ENCODE measurements around the gene ACTG2.

ACTG2 gene

DNA sequence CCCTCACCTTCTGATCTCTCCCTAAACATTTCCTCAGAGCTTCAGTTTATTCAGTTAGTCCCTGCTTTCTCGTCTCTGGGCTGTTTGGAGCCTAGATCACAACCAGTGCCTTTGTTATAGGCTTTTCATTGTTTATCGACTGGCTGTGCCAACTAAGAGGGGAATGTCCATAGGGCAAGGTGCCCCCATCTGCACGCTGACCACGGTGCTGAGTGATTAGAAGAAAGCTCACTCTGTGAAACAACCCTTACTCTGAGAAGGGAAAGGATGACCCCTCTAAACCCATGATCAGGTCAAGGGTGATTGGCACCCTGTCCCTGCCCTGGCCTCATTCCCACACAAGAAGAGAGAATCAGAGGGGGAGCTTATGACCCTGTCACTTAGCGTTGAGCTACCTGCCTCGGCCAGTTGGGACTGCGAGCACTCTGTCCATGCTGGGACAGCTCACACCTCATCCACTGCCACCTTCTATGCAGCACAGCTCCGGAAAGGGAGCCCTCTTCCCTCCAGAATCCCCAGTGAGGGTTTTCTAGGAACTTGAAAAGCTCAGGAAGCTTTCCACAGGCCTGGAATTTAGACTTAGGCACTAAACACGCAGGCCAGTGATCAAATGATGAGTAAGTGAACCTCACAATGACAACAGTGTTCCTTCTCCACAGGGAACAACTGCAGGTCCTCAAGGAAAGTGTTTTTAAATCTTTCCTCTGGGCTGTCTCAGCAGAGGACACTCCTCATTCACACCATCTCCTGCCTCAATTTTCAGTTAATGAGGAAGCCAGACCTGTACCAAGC lies 2.3 kb upstream of the ACTG2 start:
- no peaks in the 10 kb centered on the region for H3K9me3 ChIP-seq (ENCODE audit: control insufficient read depth in 5 of 5, low read length in 5 of 5)
- peaks cover 0 to 3% (median 0%) of the 10 kb centered on the region in 5 donors for H3K27me3 ChIP-seq (ENCODE audit: control insufficient read depth in 5 of 5, insufficient read depth in 4 of 5, low read length in 5 of 5)
- H3K9ac ChIP-seq (ENCODE audit: low read length in 5 of 5): no peak overlapping the region
- H3K4me1 ChIP-seq (ENCODE audit: control insufficient read depth in 5 of 5, insufficient read depth in 5 of 5, low read length in 5 of 5): no peaks in the 10 kb centered on the region
- no peaks in the 10 kb centered on the region for H3K36me3 ChIP-seq (ENCODE audit: control insufficient read depth in 5 of 5, insufficient read depth in 5 of 5, low read length in 5 of 5)
- no peak overlapping the region for H3K27ac ChIP-seq (ENCODE audit: low read depth, low read length)
- no peak overlapping the region for H3K4me3 ChIP-seq (ENCODE audit: low read depth in 1 of 5, low read length in 5 of 5)

DNA sequence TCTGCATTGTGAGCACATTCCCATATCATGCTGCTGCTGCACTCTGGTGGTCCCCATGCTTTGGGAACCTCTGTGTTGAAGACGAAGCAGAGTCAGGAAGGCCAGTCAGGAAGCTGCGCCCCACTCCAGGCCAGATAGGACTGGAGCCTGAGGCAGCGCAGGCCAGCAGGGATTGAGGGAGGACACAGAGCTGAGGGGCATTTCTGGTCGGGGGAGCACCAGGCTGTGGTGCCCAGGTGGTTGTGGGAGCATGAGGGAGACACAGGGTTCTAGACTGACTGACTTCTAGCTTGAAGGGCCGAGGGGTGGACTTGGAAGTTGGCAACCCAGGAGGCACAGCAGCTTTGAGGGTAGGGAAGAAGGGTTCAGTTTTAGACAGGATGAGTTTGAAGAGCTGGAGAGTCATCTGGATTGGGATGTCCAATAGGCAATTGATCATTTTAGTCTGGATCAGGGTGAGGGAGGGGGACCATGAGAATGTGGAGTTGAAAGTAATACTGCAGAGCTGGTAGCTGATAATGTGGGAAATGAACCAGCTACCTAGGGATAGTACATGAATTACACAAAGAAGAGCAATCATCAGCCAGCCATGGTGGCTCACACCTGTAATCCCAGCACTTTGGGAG lies 1.4 kb upstream of the ACTG2 start:
- H3K27me3 ChIP-seq (ENCODE audit: control insufficient read depth in 5 of 5, insufficient read depth in 4 of 5, low read length in 5 of 5): peaks cover 0 to 3% (median 0%) of the 10 kb centered on the region in 5 donors
- peaks cover 0 to 2% (median under 1%) of the 10 kb centered on the region in 5 donors for H3K4me1 ChIP-seq (ENCODE audit: control insufficient read depth in 5 of 5, insufficient read depth in 5 of 5, low read length in 5 of 5)
- H3K9ac ChIP-seq (ENCODE audit: low read length in 5 of 5): no peak overlapping the region
- H3K4me3 ChIP-seq (ENCODE audit: low read depth in 1 of 5, low read length in 5 of 5): no peak overlapping the region
- H3K36me3 ChIP-seq (ENCODE audit: control insufficient read depth in 5 of 5, insufficient read depth in 5 of 5, low read length in 5 of 5): no peaks in the 10 kb centered on the region
- H3K9me3 ChIP-seq (ENCODE audit: control insufficient read depth in 5 of 5, low read length in 5 of 5): no peaks in the 10 kb centered on the region
- H3K27ac ChIP-seq (ENCODE audit: low read depth, low read length): no peak overlapping the region

DNA sequence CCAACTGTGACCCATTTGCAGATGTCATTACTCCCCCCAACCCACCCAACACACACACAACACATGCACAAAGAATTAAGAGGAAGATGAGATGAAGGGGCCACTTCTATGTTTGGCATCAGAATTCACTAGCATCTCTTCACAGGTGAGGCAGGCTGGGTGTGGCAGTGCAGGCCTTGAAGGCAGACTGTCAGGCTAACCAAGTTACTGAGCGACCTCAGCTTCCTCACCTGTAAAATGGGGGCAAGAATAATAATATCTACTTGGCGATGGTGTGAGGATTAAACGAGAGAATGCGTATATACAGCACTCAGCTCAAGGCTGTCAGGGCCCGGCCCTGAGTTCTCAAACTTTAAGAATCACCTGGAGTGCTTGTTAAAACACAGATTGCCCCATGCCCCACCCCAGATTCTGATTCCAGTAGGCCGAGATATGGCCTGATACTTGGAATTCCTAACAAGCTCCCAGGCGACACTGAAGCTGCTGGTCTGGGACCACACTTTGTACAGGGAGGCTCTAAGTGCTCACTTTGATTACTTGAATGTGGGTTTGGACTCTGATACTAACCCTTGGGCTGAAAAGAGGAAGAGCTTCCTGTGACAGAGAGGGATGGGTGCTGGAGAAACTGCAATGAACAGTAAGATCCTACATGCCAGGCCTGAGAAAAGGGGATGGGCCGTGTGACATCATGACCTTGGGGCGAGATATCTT lies 1.1 kb downstream of the ACTG2 start:
- Histone ChIP-seq H3K9ac (ENCODE audit: low read length in 5 of 5) (no peak overlapping the region), H3K27ac (ENCODE audit: low read depth, low read length) (no peak overlapping the region), H3K36me3 (ENCODE audit: control insufficient read depth in 5 of 5, insufficient read depth in 5 of 5, low read length in 5 of 5) (no peaks in the 10 kb centered on the region), H3K4me3 (ENCODE audit: low read depth in 1 of 5, low read length in 5 of 5) (no peak overlapping the region), H3K4me1 (ENCODE audit: control insufficient read depth in 5 of 5, insufficient read depth in 5 of 5, low read length in 5 of 5) (peaks cover 2 to 13% (median 4%) of the 10 kb centered on the region in 5 donors), H3K27me3 (ENCODE audit: control insufficient read depth in 5 of 5, insufficient read depth in 4 of 5, low read length in 5 of 5) (peaks cover 0 to 2% (median 0%) of the 10 kb centered on the region in 5 donors), H3K9me3 (ENCODE audit: control insufficient read depth in 5 of 5, low read length in 5 of 5) (no peaks in the 10 kb centered on the region)

DNA sequence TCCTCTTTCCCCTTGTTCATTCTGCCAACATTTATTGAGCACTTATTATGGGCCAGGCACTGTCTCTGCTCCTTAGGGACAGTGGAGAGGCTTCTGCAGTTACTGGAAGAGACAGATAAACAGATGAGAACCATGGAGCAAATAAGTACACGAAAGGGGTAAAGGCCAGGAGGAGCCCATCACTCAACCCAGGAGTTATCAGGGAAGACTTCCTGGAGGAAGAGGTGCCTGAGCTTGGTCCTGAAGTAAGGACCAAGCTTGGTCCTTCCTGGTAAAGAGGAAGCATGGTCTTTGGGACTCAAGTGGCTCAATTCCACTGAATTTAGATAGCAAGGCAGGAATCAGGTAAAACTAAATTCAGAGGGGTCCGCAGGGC lies 1.7 kb downstream of the ACTG2 start:
- Histone ChIP-seq H3K9ac (ENCODE audit: low read length in 5 of 5) (no peak overlapping the region), H3K27ac (ENCODE audit: low read depth, low read length) (no peak overlapping the region), H3K36me3 (ENCODE audit: control insufficient read depth in 5 of 5, insufficient read depth in 5 of 5, low read length in 5 of 5) (no peaks in the 10 kb centered on the region), H3K4me1 (ENCODE audit: control insufficient read depth in 5 of 5, insufficient read depth in 5 of 5, low read length in 5 of 5) (peaks cover 2 to 13% (median 4%) of the 10 kb centered on the region in 5 donors), H3K9me3 (ENCODE audit: control insufficient read depth in 5 of 5, low read length in 5 of 5) (no peaks in the 10 kb centered on the region), H3K27me3 (ENCODE audit: control insufficient read depth in 5 of 5, insufficient read depth in 4 of 5, low read length in 5 of 5) (peaks cover 0 to 2% (median 0%) of the 10 kb centered on the region in 5 donors), H3K4me3 (ENCODE audit: low read depth in 1 of 5, low read length in 5 of 5) (no peak overlapping the region)

DNA sequence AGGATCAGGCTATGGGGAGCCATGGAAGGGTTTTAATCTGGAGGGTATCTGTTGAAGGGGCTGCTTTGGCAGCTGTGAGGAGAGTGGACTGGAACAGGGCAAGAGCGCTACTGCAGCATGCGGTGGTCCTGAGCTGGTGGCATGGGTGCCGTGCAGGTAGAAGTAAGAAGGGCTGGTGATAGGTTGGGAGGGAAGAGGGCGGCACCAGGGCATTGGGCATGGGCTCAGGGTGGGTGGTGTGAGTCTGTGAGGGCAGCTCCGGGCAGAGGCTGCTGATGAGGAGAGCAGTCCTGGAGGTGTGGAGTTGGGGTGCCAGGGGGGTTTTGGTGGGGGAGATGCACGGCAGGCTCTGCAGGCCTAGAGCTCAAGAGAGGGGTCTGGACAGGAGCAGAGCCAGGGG lies 2.1 kb downstream of the ACTG2 start:
- Histone ChIP-seq H3K36me3 (ENCODE audit: control insufficient read depth in 5 of 5, insufficient read depth in 5 of 5, low read length in 5 of 5) (no peaks in the 10 kb centered on the region), H3K4me3 (ENCODE audit: low read depth in 1 of 5, low read length in 5 of 5) (no peak overlapping the region)

DNA sequence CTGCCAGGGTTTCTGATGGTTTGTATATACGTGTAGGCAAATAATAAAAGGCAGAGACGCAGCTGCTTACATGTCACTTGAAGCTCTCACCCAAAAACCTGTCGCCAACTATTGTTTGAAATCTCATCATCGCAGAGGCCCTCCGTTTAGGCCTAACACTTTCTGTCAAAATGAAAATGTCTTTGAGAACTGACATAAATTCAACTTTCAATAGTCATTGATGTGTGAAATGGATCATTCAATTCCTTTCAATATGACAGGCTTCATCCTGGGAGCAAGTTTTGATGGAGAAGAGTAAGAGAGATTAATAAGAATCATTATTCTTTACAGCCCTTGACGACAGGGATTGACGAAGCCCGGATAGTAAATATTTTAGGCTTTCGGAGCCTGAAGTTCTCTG lies 2.7 kb downstream of the ACTG2 start:
- peaks cover 0 to 2% (median 0%) of the 10 kb centered on the region in 5 donors for H3K27me3 ChIP-seq (ENCODE audit: control insufficient read depth in 5 of 5, insufficient read depth in 4 of 5, low read length in 5 of 5)
- H3K9ac ChIP-seq (ENCODE audit: low read length in 5 of 5): no peak overlapping the region
- H3K36me3 ChIP-seq (ENCODE audit: control insufficient read depth in 5 of 5, insufficient read depth in 5 of 5, low read length in 5 of 5): no peaks in the 10 kb centered on the region
- no peak overlapping the region for H3K27ac ChIP-seq (ENCODE audit: low read depth, low read length)
- H3K4me3 ChIP-seq (ENCODE audit: low read depth in 1 of 5, low read length in 5 of 5): no peak overlapping the region
- H3K9me3 ChIP-seq (ENCODE audit: control insufficient read depth in 5 of 5, low read length in 5 of 5): no peaks in the 10 kb centered on the region
- peaks cover 2 to 13% (median 4%) of the 10 kb centered on the region in 5 donors for H3K4me1 ChIP-seq (ENCODE audit: control insufficient read depth in 5 of 5, insufficient read depth in 5 of 5, low read length in 5 of 5)

More for the DNA sequence above, 2.1 kb downstream of the ACTG2 start:
- no peaks in the 10 kb centered on the region for H3K9me3 ChIP-seq (ENCODE audit: control insufficient read depth in 5 of 5, low read length in 5 of 5)
- H3K27ac ChIP-seq (ENCODE audit: low read depth, low read length): no peak overlapping the region
- H3K4me1 ChIP-seq (ENCODE audit: control insufficient read depth in 5 of 5, insufficient read depth in 5 of 5, low read length in 5 of 5): peaks cover 2 to 13% (median 4%) of the 10 kb centered on the region in 5 donors
- H3K9ac ChIP-seq (ENCODE audit: low read length in 5 of 5): no peak overlapping the region
- H3K27me3 ChIP-seq (ENCODE audit: control insufficient read depth in 5 of 5, insufficient read depth in 4 of 5, low read length in 5 of 5): peaks cover 0 to 2% (median 0%) of the 10 kb centered on the region in 5 donors

DNA sequence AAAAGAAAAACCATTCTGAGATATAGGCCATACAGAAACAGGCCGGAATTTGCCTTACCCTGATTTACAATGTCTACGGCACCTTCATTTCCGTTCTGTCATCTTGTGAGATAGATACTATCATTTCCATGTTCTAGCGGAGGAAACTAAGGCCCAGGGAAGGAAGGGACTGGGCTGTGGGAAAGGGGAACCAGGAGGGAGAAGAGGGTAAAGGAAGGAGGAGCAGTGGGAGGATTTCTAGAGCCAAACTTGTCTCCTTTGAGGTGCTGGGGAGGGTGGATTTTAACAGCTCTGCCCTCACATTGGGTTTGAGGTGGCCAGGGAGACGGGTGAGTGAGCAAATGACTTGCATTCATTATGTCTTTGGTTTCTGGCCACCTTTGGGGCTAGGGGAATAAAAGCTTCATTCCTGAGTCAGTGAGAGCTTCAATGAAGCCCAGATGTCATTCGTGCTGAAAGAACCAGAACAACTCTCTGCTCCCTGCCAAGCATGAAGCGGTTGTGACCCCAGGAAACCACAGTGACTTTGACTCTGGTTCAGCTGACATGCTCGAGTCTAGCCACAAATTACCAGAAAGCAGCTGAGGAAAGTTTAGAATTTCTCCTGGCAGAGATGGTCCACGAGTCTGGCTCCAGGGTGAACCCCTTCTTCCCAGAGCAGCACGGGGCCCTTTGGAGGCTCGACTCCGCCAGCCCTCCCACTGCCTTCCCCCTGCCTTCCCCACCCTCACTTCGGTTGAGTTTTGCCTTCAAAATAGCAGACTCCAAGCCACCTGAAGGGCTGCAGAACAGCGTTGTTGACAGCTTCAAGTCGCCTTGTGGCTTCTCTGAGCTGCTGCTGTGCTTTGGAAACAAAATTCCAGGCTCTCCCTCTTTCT lies 3.8 kb downstream of the ACTG2 start:
- Histone ChIP-seq H3K27ac (ENCODE audit: low read depth, low read length) (peak overlapping the region; percentile 37), H3K27me3 (ENCODE audit: control insufficient read depth in 5 of 5, insufficient read depth in 4 of 5, low read length in 5 of 5) (peaks cover 0 to 2% (median 0%) of the 10 kb centered on the region in 5 donors), H3K4me1 (ENCODE audit: control insufficient read depth in 5 of 5, insufficient read depth in 5 of 5, low read length in 5 of 5) (peaks cover 2 to 13% (median 4%) of the 10 kb centered on the region in 5 donors), H3K4me3 (ENCODE audit: low read depth in 1 of 5, low read length in 5 of 5) (no peak overlapping the region), H3K9me3 (ENCODE audit: control insufficient read depth in 5 of 5, low read length in 5 of 5) (no peaks in the 10 kb centered on the region), H3K9ac (ENCODE audit: low read length in 5 of 5) (no peak overlapping the region), H3K36me3 (ENCODE audit: control insufficient read depth in 5 of 5, insufficient read depth in 5 of 5, low read length in 5 of 5) (no peaks in the 10 kb centered on the region)

DNA sequence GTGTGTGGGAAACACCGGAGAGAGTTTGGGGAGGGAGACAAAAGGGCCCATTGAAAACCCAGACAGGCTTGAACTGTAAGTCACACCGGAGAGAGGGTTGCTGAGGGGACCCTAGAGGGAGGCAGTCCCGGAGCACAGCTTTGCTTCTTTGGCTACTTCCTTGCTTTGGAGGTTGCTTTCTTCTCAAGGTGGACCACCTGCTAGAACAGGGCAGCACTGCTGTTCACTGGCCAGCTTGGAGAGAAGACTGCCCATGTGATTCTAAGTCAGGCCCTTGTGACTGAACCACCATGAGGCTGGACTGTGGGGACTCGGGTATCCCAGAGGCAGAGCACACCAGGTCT lies 4.4 kb downstream of the ACTG2 start:
- peaks cover 0 to 3% (median 2%) of the 10 kb centered on the region in 5 donors for H3K27me3 ChIP-seq (ENCODE audit: control insufficient read depth in 5 of 5, insufficient read depth in 4 of 5, low read length in 5 of 5)
- no peaks in the 10 kb centered on the region for H3K9me3 ChIP-seq (ENCODE audit: control insufficient read depth in 5 of 5, low read length in 5 of 5)
- peaks cover 2 to 13% (median 4%) of the 10 kb centered on the region in 5 donors for H3K4me1 ChIP-seq (ENCODE audit: control insufficient read depth in 5 of 5, insufficient read depth in 5 of 5, low read length in 5 of 5)
- H3K36me3 ChIP-seq (ENCODE audit: control insufficient read depth in 5 of 5, insufficient read depth in 5 of 5, low read length in 5 of 5): no peaks in the 10 kb centered on the region
- no peak overlapping the region for H3K27ac ChIP-seq (ENCODE audit: low read depth, low read length)
- no peak overlapping the region for H3K4me3 ChIP-seq (ENCODE audit: low read depth in 1 of 5, low read length in 5 of 5)
- H3K9ac ChIP-seq (ENCODE audit: low read length in 5 of 5): no peak overlapping the region

DNA sequence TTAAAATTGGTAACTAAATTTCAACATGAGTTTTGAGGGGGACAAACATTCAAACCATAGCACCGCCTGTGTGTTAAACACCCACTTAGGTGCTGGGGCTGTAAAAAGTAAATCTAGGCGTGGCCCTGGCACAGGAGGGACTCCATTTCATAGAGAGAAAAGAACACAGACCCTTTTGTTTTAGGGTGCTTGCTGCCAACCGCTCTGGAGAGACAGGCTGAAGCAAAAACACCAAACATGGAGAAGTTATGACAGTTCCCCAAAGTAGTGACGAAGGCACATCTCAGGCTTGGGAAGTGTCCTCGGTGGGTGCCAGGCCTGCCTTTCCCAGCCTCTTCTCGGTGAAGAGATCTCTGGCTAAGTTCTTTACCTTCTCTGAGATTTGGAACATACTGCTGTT lies 5.1 kb downstream of the ACTG2 start:
- Histone ChIP-seq H3K27ac (ENCODE audit: low read depth, low read length) (no peak overlapping the region), H3K4me3 (ENCODE audit: low read depth in 1 of 5, low read length in 5 of 5) (no peak overlapping the region), H3K4me1 (ENCODE audit: control insufficient read depth in 5 of 5, insufficient read depth in 5 of 5, low read length in 5 of 5) (peaks cover 2 to 13% (median 4%) of the 10 kb centered on the region in 5 donors), H3K9ac (ENCODE audit: low read length in 5 of 5) (no peak overlapping the region), H3K27me3 (ENCODE audit: control insufficient read depth in 5 of 5, insufficient read depth in 4 of 5, low read length in 5 of 5) (peaks cover 0 to 6% (median 4%) of the 10 kb centered on the region in 5 donors), H3K9me3 (ENCODE audit: control insufficient read depth in 5 of 5, low read length in 5 of 5) (no peaks in the 10 kb centered on the region), H3K36me3 (ENCODE audit: control insufficient read depth in 5 of 5, insufficient read depth in 5 of 5, low read length in 5 of 5) (no peaks in the 10 kb centered on the region)

Data from subcutaneous abdominal adipose tissue (tissue), 5 donors.